ENCODE data around the gene ANKRD28. TPM values are rescaled to one million over a fixed set of nuclear protein-coding genes. Genes with fewer than 3 reads are reported as not detected.
A peak's percentile ranks its signal among the peaks of the same experiment; 100 is the strongest.

Gene ANKRD28
- total RNA-seq, 1 donor from 2014 or later: 60.6 TPM

- no peak for TF ChIP-seq CTCF (IDR thresholded peaks at IDR 0.05; ENCODE audit: insufficient read depth, low read length, severe bottlenecking)
- Histone ChIP-seq H3K27me3 (ENCODE audit: control insufficient read depth, insufficient read depth, low read length) (no peaks in the 10 kb centered on the region), H3K4me3 (ENCODE audit: low read depth, low read length) (no peak overlapping the region), H3K36me3 (ENCODE audit: control insufficient read depth, insufficient read depth, low read length) (no peaks in the 10 kb centered on the region)
- FAIRE-seq: no peak
- DNase-seq (ENCODE audit: low read depth): no peak
These were observed 158.9 kb downstream of the ANKRD28 start for GRCh38 chr3:15638891-15639262.

DNA sequence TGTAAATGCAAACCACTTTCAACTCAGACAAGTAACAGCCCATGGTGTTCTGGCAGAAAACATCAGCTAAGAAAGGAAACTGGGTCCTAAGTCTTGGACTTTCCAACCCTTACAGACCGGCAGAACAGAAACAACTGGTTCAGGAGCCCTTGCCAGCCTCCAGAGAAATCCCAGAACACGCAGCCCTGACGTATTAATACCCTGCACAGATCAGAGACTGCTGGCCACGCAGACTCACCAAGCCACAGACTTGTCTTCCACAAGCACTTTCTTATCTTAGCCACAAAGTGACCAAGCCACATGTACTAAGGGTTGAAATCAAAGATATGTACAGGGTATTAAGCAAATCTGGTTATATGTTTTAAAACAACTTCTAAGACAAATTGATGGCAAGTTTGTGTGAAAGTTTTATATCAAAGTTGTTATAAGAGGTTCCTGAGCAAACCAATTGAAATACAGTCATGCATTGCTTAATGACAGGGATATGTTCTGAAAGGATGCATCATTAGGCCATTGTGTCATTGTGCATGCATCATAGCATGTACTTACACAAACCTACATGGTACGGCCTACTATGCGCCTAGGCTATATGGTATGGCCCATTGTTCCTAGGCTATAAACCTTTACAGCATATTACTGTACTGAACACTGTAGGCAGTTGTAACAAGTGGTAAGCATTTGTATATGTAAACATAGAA lies 159.4 kb downstream of the ANKRD28 start:
- Histone ChIP-seq H3K4me3 (ENCODE audit: low read depth, low read length) (no peak overlapping the region), H3K36me3 (ENCODE audit: control insufficient read depth, insufficient read depth, low read length) (no peaks in the 10 kb centered on the region), H3K27me3 (ENCODE audit: control insufficient read depth, insufficient read depth, low read length) (no peaks in the 10 kb centered on the region)
- no peak for FAIRE-seq
- peak; percentile 46 for DNase-seq (ENCODE audit: low read depth)
- TF ChIP-seq CTCF (IDR thresholded peaks at IDR 0.05; ENCODE audit: insufficient read depth, low read length, severe bottlenecking): no peak

- no peak overlapping the region for H3K4me3 ChIP-seq (ENCODE audit: low read depth, low read length)
- H3K27me3 ChIP-seq (ENCODE audit: control insufficient read depth, insufficient read depth, low read length): no peaks in the 10 kb centered on the region
- TF ChIP-seq CTCF (IDR thresholded peaks at IDR 0.05; ENCODE audit: insufficient read depth, low read length, severe bottlenecking): no peak
- no peaks in the 10 kb centered on the region for H3K36me3 ChIP-seq (ENCODE audit: control insufficient read depth, insufficient read depth, low read length)
- FAIRE-seq (no peak), DNase-seq (ENCODE audit: low read depth) (no peak)
These were observed 160.4 kb downstream of the ANKRD28 start for GRCh38 chr3:15637131-15637951.

DNA sequence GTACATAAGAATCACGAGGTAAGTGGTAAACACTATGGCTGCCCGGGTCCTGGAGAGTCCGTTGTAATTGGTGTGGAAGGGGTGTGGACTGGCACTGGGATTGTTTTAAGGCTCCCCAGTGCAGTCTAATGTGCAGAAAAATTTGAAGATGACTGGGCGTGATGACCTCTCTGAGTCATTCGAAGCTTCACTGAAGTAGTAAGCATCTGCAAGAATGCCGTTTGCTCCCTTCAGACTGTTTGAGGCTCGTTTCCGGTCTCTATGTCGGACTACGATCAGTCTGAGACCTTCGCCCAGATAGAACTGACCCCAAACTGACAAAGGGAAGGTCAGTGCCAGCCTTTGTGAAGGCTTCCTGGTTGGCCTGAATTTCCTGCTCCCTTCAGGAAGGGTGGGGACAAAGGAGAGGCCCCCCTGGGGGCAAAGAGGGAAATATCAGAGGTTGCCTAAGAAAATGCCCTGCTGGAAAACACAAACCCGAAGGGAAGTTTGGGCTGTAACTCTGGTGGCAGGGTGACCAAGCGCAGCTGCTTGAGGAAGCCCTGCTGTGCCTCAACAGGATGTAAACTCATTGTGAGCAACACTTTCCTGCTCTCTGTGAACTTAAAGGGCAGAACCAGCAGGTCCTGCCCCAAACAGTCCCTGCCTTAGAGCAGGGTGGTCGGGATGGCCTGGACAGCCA lies 161.6 kb downstream of the ANKRD28 start:
- Histone ChIP-seq H3K36me3 (ENCODE audit: control insufficient read depth, insufficient read depth, low read length) (no peaks in the 10 kb centered on the region), H3K27me3 (ENCODE audit: control insufficient read depth, insufficient read depth, low read length) (no peaks in the 10 kb centered on the region), H3K4me3 (ENCODE audit: low read depth, low read length) (no peak overlapping the region)
- DNase-seq (ENCODE audit: low read depth) (peak; percentile 54), FAIRE-seq (no peak)
- TF ChIP-seq CTCF (IDR thresholded peaks at IDR 0.05; ENCODE audit: insufficient read depth, low read length, severe bottlenecking): no peak

GRCh38 chr3:15635121-15635661 lies 162.6 kb downstream of the ANKRD28 start:
- Histone ChIP-seq H3K27me3 (ENCODE audit: control insufficient read depth, insufficient read depth, low read length) (no peaks in the 10 kb centered on the region), H3K36me3 (ENCODE audit: control insufficient read depth, insufficient read depth, low read length) (no peaks in the 10 kb centered on the region), H3K4me3 (ENCODE audit: low read depth, low read length) (no peak overlapping the region)
- no peak for DNase-seq (ENCODE audit: low read depth)
- no peak for TF ChIP-seq CTCF (IDR thresholded peaks at IDR 0.05; ENCODE audit: insufficient read depth, low read length, severe bottlenecking)
- no peak for FAIRE-seq

Measured in bronchial epithelial cell (primary cell).